Esophagus squamous epithelium (tissue), 5 donors: ENCODE results near the gene SIGLEC9. TPM values are rescaled to one million over a fixed set of nuclear protein-coding genes. Genes with fewer than 3 reads are reported as not detected.

Source experiments
- DNase-seq: peaks from one replicate; lab custom pipeline; 2025; lab: John Stamatoyannopoulos, UW
- H3K27ac ChIP-seq, 4 donors: fragments of 200-600 bp; sonication (generic); one replicate each; pipeline ENCODE4 v1.5.1; 2016 to 2019; ENCODE audit warnings: mild to moderate bottlenecking in 1 of 4
- H3K27me3 ChIP-seq, 4 donors: fragments of 200-600 bp; sonication (generic); 1 replicate in 3 of 4; 2 replicates in 1 of 4; pipeline versions ENCODE4 v1.5.1 to v1.6.0; 2017 to 2021; ENCODE audit warnings: antibody characterized with exemption in 1 of 4
- H3K36me3 ChIP-seq, 3 donors: fragments of 200-600 bp; sonication (generic); one replicate each; pipeline ENCODE4 v1.5.1; 2016 to 2019
- H3K4me1 ChIP-seq, 3 donors: fragments of 200-600 bp; sonication (generic); one replicate each; pipeline ENCODE4 v1.5.1; 2017 to 2019
- H3K4me3 ChIP-seq, 4 donors: fragments of 200-600 bp; sonication (generic); 1 replicate in 3 of 4; 2 replicates in 1 of 4; pipeline ENCODE4 v1.5.1; 2016 to 2019; ENCODE audit warnings: mild to moderate bottlenecking in 2 of 4, moderate library complexity in 1 of 4
- H3K9me3 ChIP-seq, 3 donors: fragments of 200-600 bp; sonication (generic); one replicate each; pipeline ENCODE4 v1.5.1; 2016 to 2019
- POLR2A ChIP-seq, 4 donors: fragments of 450-650 bp; IDR thresholded peaks; one replicate each; pipeline ENCODE4 v1.6.1; 2017; ENCODE audit warnings: antibody characterized with exemption in 4 of 4, mild to moderate bottlenecking in 4 of 4, moderate library complexity in 3 of 4
- WGBS, 2 donors: methylation state at CpG; one replicate each; pipeline ENCODE4 v1.1.5; 2018; 5-methylcytosine and 5-hydroxymethylcytosine counted together
- intact Hi-C: fragments of 100-400 bp; cut with DNase I; formaldehyde crosslinking; loops from one replicate; pipeline ENCODE4 v1.15.0; 2022
- total RNA-seq, 4 donors: library from RNA; depleted of rRNA; stranded (reverse); fragments of >200 nt; gene quantifications; one replicate each; pipeline ENCODE4 v1.1.0, GENCODE V29; 2016
- TF ChIP-seq, protein P1 (sequence below), 6 experiments: fragments of 450-650 bp in 4 of 6; fragments of 200-600 bp in 2 of 6; sonication (generic) in 2 of 6; IDR thresholded peaks; one replicate each; pipeline ENCODE4 v1.5.1; 2016 to 2019; ENCODE audit warnings: antibody characterized with exemption in 6 of 6, mild to moderate bottlenecking in 4 of 6, moderate library complexity in 4 of 6
- donor health status: DM: yes; HTN: yes; CAD: no.

The SIGLEC9 gene
- total RNA-seq, 4 donors from 2014 or later = 0.49 to 4.4 (median 2.4) TPM

DNA sequence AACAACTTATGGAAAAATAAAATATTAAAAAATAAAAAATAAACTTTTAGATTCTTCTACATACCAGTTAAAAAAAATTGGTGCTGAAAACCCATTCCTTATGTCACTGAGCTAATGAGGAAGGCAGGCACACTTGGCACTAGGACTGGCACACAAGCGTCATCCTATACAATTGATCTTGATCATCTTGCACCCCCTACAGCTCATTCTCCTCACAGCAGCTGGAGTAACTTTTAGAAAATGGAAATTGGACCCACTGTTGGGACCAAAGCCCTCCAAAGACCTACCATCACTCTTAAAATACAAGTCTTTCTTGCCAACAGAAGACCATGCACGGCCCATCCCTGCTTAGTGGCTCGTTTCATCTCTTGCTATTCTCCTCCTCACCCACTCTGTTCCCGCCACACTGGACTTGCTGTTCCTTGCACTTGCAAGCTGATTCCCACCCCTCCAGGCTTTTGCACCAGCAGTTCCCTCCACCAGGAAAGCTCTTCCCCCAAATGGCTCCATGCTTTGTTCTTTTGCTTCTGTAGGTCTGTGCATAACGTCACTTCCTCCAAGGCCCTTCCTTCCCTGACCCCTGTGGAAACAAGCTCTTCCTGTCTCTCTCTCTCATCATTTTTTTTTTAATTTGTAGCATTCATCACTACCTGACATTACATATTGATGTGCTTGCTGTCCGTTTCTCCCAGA lies 28.1 kb upstream of the SIGLEC9 start:
- no peak for DNase-seq
- intact Hi-C loops = loop anchor here (5.0 kb wide), 1 partner anchor 169 kb away; no protein-coding TSS in a partner anchor
- 59 to 63% methylated on average over 6 of the region's 6 CpGs for WGBS, 2 donors
- Histone ChIP-seq H3K4me1 (peaks cover 7 to 51% (median 9%) of the 10 kb centered on the region in 3 donors), H3K4me3 (no peak overlapping the region), H3K27me3 (no peaks in the 10 kb centered on the region), H3K27ac (peak overlapping the region in 3 of 4 donors; percentile 54 to 66 (median 57)), H3K36me3 (peaks cover 0 to 44% (median 0%) of the 10 kb centered on the region in 3 donors), H3K9me3 (no peaks in the 10 kb centered on the region)
- TF ChIP-seq POLR2A (IDR thresholded peaks at IDR 0.05) = no peak
- TF ChIP-seq, protein P1, sequence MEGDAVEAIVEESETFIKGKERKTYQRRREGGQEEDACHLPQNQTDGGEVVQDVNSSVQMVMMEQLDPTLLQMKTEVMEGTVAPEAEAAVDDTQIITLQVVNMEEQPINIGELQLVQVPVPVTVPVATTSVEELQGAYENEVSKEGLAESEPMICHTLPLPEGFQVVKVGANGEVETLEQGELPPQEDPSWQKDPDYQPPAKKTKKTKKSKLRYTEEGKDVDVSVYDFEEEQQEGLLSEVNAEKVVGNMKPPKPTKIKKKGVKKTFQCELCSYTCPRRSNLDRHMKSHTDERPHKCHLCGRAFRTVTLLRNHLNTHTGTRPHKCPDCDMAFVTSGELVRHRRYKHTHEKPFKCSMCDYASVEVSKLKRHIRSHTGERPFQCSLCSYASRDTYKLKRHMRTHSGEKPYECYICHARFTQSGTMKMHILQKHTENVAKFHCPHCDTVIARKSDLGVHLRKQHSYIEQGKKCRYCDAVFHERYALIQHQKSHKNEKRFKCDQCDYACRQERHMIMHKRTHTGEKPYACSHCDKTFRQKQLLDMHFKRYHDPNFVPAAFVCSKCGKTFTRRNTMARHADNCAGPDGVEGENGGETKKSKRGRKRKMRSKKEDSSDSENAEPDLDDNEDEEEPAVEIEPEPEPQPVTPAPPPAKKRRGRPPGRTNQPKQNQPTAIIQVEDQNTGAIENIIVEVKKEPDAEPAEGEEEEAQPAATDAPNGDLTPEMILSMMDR (IDR thresholded peaks at IDR 0.05) = peak in 5 of 6 experiments; percentile 12 to 60 (median 34)

DNA sequence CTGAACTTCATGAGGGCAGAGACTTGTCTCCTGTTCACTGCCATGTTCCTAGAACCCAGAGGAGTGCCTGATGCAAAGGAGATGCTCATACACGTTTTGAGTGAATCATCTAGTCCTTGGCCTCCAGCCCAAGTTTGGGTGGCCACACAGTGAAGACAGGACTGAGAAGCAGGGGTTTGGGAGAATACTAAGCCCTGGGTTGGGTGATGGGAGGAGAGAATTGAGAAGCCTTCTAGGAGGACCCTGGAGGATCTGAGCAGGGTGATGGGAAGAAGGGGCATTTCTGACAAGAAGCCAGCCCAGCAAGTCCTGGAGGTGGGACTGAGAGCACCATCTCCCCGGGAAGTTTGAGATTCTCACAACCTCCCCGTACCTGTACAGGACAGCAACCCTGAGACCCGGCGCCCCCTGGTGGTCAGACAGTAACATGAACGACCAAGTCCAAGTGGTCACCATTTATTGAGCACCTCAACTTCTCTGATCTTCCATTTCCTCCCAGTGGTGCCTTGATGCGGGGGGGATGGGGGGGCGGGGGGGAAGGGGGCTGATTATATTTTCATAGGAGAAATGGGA lies 27.5 kb upstream of the SIGLEC9 start:
- Histone ChIP-seq H3K27me3 (no peaks in the 10 kb centered on the region), H3K4me3 (no peak overlapping the region), H3K9me3 (no peaks in the 10 kb centered on the region), H3K4me1 (peaks cover 7 to 45% (median 9%) of the 10 kb centered on the region in 3 donors), H3K36me3 (peaks cover 0 to 51% (median 0%) of the 10 kb centered on the region in 3 donors), H3K27ac (peak overlapping the region; percentile 49 to 66 (median 56))
- intact Hi-C loops = loop anchor here (5.0 kb wide), 1 partner anchor 170 kb away; no protein-coding TSS in a partner anchor
- 0 to 3% methylated on average over 1 to 6 of the region's 8 CpGs for WGBS, 2 donors
- DNase-seq = no peak
- TF ChIP-seq, protein P1 (IDR thresholded peaks at IDR 0.05) = peak; percentile 27 to 74 (median 65)
- TF ChIP-seq POLR2A (IDR thresholded peaks at IDR 0.05) = no peak

DNA sequence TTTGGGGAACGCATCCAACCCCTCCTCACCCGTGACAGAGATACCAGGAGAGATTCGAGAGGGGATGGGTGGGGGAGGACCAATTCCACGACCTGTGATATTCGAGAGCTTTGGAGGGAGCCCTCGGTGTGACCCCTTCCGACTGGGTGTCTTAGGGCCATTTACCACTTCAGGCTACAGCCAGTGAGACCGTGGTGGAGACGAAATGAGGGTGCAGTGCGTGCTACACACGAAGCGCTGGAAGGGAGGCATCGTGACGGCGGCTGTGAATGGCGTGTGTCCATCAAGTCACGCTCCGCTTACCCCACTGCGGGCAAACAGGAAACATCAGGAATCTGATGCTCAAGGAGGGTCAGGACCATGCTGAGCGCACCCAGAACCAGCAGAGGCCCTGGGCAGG lies 26.9 kb upstream of the SIGLEC9 start:
- H3K27ac ChIP-seq = no peak overlapping the region

DNA sequence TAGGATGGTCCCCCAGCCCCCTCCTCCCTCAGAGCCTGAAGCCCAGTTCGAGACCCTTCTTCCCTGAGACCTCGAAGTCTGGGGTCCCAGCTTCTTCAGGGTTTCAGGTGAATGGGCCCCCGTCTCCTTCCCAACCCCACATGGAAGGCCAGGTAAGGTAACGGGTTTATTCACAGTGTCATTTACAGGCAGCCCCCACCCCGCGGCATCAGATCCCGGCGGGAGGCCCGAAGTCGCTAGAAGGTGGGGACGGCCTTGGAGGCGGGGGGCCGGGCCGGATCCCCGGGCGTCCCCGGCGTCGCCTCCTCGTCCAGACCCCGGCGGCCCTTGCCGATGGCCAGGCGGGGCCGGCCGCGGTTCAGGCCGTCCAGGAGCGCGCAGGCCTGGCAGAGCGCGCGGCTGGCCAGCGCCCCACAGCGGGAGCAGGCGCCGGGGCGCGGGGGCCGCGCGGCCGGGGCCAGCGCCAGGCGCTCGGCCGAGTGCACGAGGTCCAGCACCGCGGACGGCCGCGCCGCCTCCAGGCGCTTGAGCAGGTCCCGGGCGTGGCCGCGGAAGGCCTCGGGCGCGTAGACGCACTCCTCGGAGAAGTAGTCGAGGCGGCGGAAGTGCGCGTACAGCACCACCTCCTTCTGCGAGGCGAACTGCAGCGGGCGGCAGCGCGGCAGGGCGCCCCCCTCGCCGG lies 26.2 kb upstream of the SIGLEC9 start:
- no peak for DNase-seq
- TF ChIP-seq, protein P1 (IDR thresholded peaks at IDR 0.05) = no peak
- TF ChIP-seq POLR2A (IDR thresholded peaks at IDR 0.05) = no peak
- WGBS, 2 donors = 90% methylated on average over 3 of the region's 78 CpGs; no CpG with 5 or more reads in 1 of the 2 donors
- Histone ChIP-seq H3K27me3 (no peaks in the 10 kb centered on the region), H3K4me1 (peaks cover 3 to 44% (median 7%) of the 10 kb centered on the region in 3 donors), H3K9me3 (no peaks in the 10 kb centered on the region), H3K27ac (no peak overlapping the region), H3K4me3 (peak overlapping the region in 1 of 4 donors; percentile 41), H3K36me3 (peaks cover 0 to 63% (median 0%) of the 10 kb centered on the region in 3 donors)
- intact Hi-C loops = loop anchor here (5.0 kb wide), 1 partner anchor 171 kb away; no protein-coding TSS in a partner anchor

More for the DNA sequence above, 26.9 kb upstream of the SIGLEC9 start:
- TF ChIP-seq POLR2A (IDR thresholded peaks at IDR 0.05) = no peak
- TF ChIP-seq, protein P1 (IDR thresholded peaks at IDR 0.05) = no peak
- Histone ChIP-seq H3K4me1 (peaks cover 7 to 44% (median 9%) of the 10 kb centered on the region in 3 donors), H3K36me3 (peaks cover 0 to 56% (median 0%) of the 10 kb centered on the region in 3 donors), H3K4me3 (no peak overlapping the region), H3K27me3 (no peaks in the 10 kb centered on the region), H3K9me3 (no peaks in the 10 kb centered on the region)
- DNase-seq = no peak
- intact Hi-C loops = loop anchor here (5.0 kb wide), 1 partner anchor 170 kb away; no protein-coding TSS in a partner anchor
- 72 to 87% methylated on average over 10 to 13 of the region's 20 CpGs for WGBS, 2 donors
